GM18907 (cell line): Measurements from ENCODE around the gene MRGPRX2.

Experiments used
- ATAC-seq: cut with Tn5 transposase; IDR thresholded peaks from one replicate; pipeline ENCODE4 v1.9.1; 2021; ENCODE audit warnings: mild to moderate bottlenecking, moderate library complexity; ENCODE audit not compliant: unreplicated experiment

Gene MRGPRX2

DNA sequence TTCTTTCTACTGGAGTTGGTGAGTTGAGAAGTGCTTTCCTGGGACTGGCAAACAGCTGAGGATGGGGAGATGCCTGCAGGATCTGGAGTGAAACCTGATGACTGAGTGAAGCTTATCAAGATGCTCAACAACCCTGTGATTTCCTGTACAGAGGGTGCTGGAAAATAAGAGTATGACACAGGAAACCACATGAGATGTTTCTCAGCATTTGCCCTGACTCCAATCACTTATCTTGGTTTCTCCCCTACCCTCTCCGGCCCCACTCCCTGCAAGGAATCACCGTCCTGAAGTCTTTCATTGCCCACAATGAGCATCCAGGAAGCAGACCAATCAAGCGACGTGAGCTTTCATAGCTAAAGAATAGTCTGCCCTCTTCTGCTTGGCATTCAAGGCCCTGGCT, at the start of gene MRGPRX2:
TSS of gene MRGPRX2 (minus strand) at position 89 of the 400 bp plus-strand sequence. CDS start 4,315 bp downstream, outside the sequence.
- ATAC-seq = no peak

DNA sequence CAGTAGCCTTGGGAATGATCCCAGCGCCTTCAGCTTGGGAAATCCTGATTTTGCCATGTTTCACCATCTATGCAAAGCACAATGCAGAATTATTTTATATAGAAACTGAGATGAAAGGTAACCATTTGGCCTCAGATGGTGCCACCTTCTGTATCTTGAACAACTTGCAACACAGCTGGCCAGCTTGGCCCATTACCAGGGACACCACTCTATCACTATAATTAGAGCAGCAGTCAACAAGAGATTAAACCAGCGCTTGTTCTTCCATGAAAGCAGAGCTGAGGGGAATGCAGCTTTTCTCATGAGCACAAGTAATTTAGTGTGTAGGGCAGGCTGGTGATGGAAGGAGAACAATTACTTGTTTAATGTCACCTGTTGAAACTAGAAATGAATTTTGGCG, 49.8 kb upstream of the MRGPRX2 start:
- ATAC-seq = no peak

DNA sequence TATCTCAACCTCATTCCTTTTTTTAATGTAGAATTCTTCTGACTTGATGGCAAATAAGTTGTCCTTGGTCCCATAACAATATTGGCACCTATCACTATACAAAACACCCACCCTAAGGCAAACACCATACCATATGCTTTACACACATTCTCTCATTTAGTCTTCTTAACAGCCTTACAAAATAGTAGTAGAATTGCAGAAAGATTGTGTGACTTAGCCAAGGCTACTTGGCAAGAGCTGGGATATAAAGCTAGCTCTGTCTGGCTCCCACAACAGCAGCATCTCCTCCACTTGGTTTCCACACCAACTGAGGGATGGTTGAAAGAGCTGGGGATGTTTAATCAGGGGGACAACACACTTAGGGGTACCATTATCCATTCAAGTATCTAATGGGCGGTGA, 46.6 kb upstream of the MRGPRX2 start:
- ATAC-seq = no peak

DNA sequence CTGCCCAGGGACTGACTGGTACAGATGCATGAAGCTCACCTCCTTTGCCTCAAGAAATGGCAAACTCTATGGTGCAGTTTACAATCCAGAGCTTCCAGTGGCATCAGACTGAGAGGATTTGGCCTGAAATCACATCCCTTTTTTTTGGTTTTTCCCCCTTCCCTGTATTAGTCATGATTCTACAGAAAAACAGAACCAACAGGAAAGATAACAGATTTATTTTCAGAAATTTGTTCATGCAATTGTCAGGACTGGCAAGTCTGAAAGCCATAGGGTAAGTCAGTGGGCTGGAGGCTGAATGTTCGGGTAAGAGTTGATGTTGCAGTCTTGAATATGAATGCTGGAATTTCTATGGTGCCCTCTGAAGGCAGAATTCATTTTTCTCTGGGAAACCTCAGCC, 44.5 kb upstream of the MRGPRX2 start:
- no peak for ATAC-seq

DNA sequence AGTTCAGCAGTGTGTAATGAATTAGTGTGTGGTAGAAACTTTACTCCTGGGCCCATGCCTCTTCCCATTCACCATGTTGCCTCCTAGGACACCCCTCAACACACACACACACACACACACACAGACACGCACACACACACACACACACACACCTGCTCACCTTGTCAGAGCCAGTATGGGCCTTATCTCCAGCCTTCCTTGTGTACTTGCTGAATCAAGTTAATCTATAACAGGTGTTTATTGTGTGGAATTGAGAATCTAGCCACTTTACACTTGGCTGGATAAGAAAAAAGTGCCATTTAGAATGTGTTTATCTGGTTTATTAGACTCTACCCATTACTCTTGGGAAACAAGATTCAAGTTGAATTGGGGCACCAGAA, 42.0 kb upstream of the MRGPRX2 start:
- ATAC-seq = no peak

DNA sequence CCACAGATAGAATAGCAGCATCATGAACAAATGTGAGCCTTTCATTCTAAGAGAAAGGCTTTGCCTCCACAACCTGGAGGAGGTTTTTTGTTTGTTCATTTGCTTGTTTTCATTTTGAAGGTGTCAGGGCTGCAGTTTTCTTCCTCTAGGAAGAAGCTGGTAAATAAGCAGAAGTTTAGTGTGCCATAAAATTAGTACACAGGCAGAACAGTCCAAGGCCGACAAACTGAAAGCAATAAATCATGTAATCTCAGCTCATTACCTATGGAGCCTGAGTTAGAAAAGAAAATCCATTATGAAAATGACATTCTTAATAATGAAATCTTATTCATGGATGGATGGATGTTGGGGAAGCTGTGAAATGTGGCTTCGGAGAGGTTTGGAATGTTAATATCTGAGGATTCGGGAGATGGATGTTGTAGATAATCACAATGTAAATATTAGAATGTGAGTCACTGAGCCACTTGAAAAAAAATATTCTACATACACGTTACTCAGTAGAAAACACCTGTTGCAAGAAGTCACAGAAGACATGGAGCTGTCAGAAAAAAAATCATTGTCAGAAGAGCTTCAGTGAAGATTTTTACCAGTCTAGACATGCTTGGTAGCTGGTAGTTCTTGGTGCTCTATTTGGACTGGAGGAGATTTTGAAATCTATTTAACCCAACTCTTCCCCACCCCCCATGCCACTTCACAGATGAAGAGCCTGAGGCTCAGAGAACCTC, 41.4 kb upstream of the MRGPRX2 start:
- ATAC-seq = no peak

DNA sequence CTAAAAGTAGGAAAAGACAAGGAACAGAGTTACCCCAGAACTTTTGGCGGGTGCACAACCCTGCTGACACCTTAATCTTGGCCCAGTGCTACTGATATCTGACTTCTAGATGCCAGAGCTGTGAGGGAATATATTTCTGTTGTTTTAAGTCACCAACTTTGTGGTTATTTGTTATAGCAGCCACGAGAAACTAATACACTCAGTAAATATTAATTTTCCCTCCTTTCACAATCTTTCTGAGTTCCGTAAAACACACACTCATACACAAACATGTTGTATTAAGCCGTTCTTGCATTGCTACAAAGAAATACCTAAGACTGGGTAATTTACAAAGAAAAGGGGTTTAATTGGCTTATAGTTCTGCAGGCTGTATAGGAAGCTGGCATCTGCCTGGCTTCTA, 40.4 kb upstream of the MRGPRX2 start:
- ATAC-seq = no peak

DNA sequence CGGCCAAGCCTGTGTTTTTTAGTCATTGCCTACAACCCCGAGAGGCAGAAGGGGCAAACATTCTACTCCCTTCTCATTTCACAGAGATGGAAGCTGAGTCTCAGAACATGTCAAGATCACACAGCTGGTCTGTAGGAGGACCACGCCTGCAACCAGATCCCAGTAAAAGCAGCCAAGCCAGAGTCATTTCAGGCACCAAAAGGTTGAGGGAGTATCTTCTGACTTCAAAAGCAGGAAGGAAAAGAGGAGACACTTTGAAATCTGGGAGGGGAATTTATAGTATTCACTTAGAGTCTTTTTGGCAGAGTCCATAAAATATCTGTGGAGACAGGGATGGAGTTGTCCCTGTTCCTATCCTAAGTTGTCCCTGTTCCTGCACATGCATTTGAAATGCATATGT, 38.6 kb upstream of the MRGPRX2 start:
- no peak for ATAC-seq

DNA sequence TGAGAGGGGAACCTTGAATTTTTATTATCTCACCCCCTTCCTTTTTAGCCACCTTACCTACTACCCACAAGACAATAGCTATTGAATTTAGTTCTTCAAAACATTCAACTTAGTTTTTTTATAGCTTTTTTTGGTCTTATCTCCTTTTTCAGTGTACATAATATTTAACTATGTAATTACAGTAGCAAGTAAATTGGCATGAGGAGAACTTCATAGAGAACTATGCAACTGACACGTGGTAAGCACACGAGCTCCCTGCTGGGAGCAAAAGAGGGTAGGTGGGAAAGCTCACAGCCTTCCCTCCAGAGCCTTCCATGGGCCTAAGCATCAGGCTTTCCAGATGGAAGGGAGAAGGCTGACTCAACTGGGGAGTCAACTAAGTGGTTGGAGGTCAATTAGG, 34.3 kb upstream of the MRGPRX2 start:
- no peak for ATAC-seq

DNA sequence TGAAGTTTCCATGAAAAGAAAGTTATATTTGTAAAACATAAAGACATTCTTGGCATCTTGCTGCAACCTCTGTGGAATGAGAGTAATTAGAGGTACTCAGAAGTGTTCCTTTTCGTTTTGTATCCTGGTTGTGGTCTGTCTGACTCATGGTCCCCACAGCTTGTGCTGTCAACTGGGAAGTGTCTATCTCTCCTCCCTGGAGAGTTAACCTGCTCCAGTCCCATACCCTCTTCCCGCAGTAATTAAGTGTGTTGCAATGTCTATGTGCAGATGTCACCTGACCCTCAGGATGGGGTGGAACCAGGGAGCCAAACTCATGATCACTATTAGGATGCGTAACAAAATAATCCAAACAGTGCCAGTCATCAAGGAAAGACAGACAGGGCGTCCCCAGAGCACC, 33.5 kb upstream of the MRGPRX2 start:
- ATAC-seq = no peak

DNA sequence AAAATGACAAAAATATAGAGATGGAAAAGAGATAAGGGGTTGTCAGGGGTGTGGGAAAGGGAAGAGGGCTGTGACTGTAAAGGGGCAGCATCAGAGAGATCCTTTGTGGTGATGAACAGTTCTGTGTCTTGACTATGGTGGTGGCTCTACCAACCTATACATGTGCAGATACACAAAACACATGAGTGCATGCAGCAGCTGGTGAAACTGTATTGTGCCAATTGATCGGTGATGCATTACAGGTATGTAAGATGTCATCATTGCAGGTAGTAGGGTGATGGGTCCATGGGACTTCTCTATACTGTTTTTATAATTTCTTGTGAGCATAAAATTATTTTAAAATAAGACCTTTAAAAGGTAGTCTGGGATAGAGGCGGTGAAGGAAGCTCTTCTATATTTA, 32.3 kb upstream of the MRGPRX2 start:
- ATAC-seq = no peak

DNA sequence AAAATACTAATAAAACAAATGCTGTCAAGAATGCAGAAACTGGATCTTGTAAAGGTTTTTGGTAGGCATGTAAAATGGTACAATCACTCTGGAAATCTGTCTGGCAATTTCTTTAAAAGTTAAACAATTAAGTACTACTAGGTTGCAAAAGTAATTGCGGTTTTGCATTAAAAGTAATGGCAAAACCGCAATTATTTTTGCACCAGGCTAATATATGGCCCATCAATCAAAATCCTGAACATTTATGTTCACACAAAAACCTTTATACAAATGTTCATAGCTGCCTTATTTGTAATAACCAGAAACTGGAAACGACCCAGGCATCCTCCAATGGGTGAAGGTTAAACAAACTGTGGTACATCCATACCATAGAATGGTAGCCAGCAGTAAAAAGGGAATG, 31.8 kb upstream of the MRGPRX2 start:
- no peak for ATAC-seq

DNA sequence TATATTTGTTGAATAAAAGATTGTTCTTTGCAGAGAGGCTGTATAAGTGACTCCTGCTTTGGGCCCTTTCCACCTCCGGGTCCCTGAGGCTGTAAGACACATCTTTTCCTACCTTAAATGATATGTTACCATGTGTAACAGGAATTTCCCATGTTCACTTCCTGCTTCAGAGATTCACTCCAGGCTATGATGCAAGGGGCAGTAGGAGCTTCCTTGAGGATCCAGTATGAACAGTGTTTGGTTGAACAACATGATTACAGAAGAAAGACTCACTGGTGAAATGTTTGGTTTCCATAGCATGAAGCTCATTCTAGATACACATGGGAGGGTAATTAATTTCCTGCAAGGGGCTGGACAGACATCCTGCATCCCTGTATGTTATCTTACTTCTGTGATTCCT, 30.8 kb upstream of the MRGPRX2 start:
- ATAC-seq = no peak

DNA sequence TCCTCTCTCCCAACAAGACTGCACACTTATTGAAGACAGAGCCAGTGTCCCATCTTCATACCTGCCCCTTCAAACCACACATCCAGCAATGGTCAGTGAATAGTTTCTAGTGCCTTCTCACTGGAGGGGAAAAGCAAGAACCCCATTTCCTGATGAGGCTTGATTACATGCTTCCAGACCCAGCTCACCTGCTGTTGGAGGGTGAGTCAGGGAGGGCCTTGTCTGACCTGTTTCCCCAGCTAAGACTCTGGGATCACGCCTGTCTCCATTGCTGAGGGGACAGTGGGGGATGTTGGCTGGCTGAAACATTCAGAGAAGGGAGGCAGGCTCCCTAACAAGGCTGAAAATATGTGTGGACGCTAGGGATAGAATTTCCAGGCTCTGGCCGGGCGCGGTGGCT, 28.9 kb upstream of the MRGPRX2 start:
- ATAC-seq = no peak

DNA sequence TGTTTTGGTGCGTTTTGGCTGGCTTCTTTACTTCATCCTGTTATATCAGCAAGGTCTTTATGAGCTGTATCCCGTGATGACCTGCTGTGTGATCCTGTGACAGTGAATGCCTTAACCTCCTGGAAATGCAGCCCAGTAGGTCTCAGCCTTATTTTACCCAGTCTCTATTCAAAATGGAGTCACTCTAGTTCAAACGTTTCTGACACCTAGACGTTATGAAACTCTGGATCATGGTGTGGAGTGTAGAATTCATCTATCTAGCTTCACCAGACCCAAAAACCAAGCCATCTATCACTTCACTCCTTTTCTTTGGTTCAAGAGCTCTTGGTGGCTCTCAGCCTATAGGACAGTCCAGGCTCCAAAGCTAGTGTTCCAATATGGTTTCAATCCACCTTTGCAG, 28.3 kb upstream of the MRGPRX2 start:
- no peak for ATAC-seq

DNA sequence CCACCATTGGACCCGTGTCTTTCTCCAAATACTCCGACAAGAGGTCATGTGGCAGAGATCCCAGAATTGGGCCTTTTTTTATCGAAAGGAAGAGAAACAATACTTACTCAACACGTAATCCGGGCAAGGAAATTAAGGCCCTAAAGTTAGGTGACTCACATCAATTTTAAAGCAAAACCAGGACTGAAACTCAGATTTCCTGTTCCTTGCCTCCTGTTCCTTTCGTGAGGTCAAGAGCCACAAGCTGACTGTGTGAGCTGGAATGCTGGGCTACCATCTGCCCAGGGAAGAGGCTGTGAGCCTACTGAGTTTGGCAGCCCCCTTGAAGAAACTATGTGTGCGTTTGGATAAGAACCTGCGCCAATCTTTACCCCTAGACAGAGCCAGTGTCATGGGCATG, 27.1 kb upstream of the MRGPRX2 start:
- ATAC-seq = no peak

DNA sequence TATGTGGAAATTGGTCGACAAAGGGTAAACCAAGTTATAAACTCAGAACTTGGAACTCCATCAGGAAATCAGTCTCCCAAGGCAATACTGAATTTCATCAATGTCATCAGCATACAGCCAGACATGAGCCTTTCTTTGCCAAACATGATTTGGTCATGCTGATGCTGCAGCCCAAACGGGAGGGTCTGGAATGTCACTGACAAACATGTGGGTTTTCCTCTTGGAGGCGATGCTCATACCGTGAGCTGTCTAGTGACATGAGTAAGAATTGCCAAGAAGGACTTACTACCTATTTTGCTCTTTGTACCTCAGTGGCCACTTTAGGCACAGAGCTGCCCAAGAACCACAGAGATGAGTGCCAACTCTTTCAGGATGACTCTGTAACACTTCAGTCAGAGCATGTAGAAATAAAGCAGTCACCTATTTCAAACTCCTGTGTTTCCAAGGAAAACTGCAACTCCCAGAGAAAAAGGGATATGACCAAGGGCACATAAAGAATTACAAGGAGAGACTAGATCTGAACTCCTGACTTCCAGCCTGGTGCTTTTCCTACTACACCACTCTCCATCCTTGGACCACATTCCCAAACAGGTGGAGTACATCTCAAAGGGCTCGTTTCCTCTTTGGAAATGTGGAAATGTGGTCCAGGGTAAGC, 24.3 kb upstream of the MRGPRX2 start:
- no peak for ATAC-seq

DNA sequence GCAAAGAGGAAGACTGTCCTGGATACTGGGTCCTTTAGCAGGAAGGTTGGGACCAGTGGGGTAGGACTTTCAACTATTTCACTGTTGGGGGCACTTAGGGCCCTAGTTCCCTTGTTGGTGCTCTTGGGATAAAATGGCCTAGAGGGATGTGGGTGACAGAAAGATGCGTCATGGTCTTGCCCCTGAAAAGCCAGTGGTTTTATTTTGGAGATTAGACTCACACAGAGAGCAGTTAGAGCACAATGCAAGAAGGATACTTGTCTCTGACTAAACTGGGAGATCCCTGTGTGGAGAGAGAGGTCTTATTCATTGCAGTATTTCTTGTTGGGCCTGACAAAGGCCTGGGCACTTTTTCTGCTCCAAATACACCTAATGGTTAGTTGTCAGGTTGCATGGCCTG, 22.6 kb upstream of the MRGPRX2 start:
- ATAC-seq = no peak

DNA sequence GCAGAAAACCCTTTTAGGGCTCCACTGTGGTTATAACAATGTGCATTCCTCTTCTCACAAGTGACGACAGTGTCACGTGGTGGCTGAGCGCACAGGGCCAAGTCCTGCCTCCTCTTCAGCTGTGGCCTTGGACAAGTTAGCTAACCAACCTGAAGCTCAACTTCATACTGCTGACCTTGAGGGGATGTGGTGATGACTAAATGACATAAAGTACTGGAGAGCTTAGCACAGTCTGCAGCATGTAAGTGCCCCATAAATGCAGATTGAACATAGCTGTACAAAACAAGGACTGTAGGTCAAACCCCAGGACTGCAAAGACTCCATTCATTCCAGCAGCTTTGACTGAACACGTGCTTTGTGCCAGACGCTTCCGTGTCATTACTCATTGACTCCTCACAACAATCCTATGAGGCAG, 20.1 kb upstream of the MRGPRX2 start:
- no peak for ATAC-seq

DNA sequence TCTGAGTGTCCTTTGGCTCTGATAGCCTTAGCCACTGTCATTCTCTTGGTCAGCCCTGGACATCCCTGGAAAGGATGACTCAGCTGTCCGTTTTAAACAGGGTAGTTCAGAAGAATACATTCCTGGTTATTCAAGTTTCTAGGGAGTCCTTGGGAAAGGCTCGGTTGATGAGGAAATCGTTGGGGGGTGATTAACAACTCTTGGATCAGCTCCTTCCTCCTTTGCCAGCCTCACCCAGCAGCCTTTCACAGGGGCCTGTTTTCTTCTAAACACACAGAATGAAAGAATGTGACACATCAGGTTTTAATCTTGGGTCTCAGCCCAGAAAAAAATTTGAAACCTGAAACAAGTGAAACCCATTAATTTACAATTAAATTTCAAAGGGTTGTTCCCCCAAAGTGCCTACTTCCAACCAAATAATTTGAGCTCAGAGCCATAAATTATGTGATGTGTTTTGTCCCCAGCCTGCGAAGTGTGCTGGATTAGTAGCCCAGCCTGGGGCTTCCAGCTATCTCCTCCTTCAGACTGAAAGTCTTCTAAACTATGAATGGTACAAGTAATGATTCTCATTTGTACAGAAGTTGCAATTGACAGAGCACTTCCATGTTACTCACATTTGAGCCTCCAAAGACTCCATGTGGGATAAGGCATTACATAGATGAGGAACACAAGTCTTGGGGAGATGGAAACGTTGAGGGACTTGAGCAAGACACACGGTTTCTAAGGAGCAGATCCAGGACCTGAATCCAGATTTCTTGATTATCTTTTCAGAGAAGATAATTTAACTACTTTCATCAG, 19.3 kb upstream of the MRGPRX2 start:
- no peak for ATAC-seq

DNA sequence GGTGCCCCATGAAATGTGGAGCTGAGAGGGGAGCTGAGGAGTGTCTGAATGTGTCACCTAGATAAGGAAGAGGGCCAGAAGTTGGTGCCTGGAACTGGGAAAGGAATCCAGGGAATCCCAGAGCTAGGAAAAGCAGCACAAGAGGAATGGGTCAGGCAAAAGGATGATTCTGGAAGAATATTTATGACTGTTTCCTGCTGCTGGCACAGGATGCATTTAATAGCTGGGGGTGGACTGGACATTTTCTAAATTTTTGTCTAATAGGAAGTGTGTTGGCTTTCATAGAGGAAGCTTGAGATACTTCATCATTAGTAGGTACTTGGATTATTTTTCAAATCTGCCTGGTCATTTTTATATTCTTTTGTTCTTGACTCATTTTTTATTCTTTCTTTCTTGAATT, 17.4 kb upstream of the MRGPRX2 start:
- no peak for ATAC-seq
